HG03558 (cell line): ENCODE results near the gene TBC1D4.

Source experiments
- ATAC-seq: cut with Tn5 transposase; IDR thresholded peaks from one replicate; pipeline ENCODE4 v1.9.1; 2021; ENCODE audit warnings: moderate number of reproducible peaks; ENCODE audit not compliant: unreplicated experiment; ENCODE audit errors: extremely low read depth

TBC1D4 gene

DNA sequence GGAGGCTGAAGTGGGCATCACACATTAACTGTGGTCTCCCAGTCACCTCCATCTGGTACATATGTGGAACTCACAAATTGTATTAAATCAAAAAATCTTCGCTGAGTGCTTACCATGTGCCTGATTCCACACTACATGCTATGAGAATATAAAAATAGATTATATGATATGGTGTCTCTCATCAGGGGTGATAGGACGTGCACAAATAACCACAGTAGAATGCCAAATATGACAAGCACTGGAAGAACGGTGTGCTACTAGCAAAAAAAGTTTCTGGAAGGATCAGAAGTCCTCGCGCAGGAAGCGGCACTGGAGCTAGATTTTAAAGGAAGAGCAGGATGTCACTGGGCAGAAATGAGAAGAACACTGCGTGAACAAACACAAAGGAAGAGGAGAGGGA lies 62.3 kb downstream of the TBC1D4 start:
- ATAC-seq = no peak

GRCh38 chr13:75418997-75419396 lies 63.0 kb downstream of the TBC1D4 start:
- ATAC-seq = no peak

GRCh38 chr13:75418186-75418843 lies 63.7 kb downstream of the TBC1D4 start:
- ATAC-seq = no peak

GRCh38 chr13:75417656-75418055 lies 64.3 kb downstream of the TBC1D4 start:
- no peak for ATAC-seq

DNA sequence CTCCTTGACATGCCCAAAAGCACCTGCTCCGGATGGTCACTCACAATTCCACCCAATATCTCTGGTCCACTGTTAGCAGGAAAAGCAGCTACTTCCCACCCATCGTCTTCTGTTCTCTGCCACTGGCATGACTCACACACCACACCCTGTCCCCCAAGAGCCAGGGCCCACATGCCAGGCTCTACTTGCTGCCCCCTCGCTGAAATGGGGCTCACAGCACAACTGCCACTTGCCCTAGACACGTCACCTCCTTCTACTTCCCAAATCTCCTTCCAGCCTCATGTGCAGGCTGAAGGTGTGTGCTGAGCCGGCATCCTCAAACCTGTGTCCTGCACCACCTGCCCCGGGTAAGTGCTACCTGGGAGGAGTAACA lies 65.0 kb downstream of the TBC1D4 start:
- ATAC-seq = no peak

- ATAC-seq = peak; percentile 43
These were observed 65.5 kb downstream of the TBC1D4 start for GRCh38 chr13:75416327-75417011.

- ATAC-seq = no peak
These were observed 66.3 kb downstream of the TBC1D4 start for GRCh38 chr13:75415694-75416093.

DNA sequence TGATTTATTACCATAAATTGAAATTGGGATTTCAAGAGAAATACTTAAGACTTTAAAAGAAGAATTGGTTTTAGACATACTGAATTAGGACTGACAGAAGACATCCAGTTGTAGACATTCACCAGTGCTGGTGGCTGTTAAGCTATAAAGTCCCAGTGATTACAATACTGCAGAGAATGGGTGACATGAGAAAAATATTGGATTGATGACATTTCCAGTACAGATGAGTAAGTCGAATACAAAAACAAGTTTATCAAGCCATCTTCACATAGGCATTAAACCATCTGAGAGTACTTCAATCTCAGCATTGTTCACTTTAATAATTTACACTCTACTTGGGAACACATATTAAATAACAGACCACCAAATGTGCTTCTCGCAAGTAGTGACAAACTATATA lies 66.8 kb downstream of the TBC1D4 start:
- ATAC-seq = no peak

- no peak for ATAC-seq
These were observed 67.7 kb downstream of the TBC1D4 start for GRCh38 chr13:75414036-75414827.

DNA sequence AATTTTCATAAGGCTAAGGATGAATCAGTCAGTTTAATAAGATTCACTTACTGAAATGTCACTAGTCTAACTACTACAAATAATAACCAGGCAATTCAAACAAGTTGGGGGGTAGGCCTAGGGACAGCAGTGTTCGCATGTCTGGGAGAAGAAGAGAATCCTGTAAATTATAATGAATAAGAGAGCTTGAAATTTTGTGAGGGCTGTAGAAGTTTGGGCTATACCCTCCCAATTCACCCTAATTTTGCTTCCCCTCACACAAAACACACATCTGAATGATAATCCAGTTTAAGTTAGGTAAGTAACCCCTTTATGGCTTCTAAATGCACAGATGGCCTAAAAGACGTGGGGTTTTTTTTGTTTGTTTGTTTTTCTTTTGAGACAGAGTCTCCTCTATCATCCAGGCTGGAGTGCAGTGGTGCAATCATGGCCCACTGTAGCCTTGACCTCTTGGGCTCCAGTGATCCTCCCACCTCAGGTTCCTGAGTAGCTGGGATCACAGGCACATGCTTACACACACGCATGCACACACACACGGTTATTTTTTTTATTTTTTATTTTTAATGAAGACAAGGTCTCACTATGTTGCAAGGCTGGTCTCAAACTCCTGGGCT lies 69.9 kb downstream of the TBC1D4 start:
- no peak for ATAC-seq

DNA sequence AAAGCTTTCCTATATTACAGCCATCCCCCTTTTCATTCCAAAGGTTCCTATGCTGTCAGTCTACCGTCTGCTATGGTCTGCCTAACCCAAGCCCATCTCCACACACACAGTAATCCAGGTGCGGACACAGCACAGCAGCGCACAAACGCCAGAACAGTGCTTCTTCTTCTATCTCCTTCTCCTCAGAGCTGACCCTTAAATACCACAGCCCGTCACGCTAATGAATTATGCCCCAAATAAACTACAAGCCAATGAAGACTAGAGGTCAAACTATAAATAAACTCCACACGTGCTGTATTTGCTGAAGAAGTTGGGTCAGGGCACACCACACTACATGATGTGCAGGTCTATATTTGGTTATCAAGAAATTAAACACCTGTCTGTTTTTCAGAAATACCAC lies 71.8 kb downstream of the TBC1D4 start:
- no peak for ATAC-seq

DNA sequence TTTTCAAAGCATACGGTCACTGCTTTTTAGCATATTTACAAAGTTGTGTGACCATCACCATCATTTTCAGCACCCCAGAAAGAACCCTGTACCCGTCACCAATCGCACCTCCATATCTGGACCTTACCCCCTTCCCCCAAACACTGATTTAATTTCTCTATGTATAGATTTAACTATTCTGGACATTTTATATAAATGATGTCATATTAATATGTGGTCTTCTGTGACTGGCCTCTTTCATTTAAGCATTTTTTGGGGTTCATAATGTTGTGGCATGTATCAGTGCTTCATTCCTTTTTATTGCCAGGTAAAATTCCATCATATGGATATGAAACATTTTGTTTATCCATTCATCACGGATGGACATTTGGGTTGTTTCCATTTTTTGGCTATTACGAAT lies 74.0 kb downstream of the TBC1D4 start:
- ATAC-seq = no peak

- ATAC-seq = no peak
These were observed 74.5 kb downstream of the TBC1D4 start for GRCh38 chr13:75407473-75407872.

GRCh38 chr13:75405976-75406703 lies 75.8 kb downstream of the TBC1D4 start:
- no peak for ATAC-seq

GRCh38 chr13:75404726-75405125 lies 77.2 kb downstream of the TBC1D4 start:
- no peak for ATAC-seq

DNA sequence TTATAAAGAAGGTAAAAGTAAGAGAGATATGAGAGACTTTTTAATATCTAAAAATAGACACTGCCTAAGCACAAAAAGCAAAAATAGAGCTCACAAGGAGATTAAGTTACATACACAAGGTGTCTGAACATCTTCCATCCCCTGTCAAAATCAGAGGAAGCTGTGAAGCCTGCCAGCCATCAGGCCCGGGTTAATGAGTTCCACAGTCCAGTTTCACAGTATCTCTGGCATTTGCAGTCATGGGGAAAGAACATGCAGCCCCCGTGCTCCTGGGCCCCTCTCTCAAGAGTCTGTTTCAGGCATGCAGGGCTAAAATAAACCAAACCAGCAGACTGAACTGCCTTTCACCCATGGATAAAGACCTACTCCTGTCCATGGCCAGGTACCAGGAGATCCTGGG lies 79.2 kb downstream of the TBC1D4 start:
- no peak for ATAC-seq

DNA sequence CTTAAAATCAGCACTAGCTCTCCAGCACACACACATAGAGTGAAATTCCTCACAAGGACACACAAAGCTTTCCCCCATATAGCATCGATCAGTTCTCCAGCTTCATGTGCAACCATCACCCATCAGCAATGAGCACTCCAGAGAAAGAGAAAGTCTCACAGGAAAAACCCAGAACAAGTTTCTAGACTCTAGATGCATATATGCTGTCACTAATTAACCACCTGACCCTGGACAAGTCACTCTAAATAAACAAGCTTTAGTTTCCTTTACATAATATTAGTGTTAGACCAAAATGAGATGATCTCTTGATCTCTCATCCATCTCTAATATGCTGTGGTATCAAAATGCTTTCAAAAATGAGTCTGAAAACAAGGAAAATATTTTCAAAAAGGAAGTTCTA lies 81.2 kb downstream of the TBC1D4 start:
- ATAC-seq = no peak

GRCh38 chr13:75399879-75400217 lies 82.1 kb downstream of the TBC1D4 start:
- no peak for ATAC-seq

DNA sequence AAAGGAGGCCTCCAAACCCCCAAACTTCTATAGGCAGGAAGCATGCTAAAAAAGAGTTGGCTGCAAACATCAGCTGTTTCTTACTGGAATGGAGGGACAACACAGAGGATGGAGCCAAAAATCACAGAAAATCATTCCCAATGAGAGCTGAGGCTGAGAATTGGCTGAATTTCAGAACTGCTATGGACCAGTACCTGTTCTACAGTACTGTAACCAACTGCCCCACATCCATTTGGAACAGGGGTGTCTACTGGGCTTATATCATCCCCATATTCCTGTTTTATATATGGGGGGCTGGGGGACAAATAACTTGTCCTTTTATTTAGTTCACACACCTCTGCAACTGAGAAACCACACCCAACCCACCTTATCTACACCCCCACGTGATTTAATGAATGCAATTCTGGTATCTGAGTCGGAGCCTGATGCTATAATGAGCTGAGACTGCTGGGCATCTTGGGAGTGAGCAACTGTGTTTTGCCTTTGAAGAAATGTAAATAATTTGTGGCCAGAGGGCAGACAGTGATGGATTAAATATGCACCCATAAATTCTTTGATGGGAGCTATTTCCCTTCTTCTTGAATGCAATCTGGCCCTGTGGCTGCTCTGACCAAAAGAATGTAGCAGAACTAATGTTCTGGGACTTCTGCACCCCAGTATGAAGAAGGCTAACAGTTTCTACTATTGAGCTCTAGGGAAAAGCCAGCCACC lies 82.6 kb downstream of the TBC1D4 start:
- ATAC-seq = no peak

DNA sequence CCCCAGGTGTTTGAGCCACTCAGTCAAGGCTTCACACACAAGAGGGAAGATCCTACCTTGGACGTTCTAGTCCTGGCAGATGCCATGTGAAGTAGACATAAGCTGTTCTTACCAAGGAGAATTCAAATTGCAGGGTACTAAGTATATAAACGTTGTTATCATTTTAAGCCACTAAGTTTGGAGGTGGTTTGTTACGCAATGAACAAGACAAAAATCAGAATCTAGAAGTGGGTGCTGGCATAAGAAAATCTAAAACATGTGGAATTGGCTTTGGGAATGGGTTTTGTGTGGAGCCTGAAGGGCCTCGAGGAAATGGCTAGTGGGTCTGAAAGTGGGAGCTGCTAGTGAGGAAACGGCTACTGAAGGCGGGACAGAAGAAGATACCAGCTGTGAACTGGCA lies 83.9 kb downstream of the TBC1D4 start:
- ATAC-seq = no peak
